ENCODE results near the gene ZNF648. TPM values are rescaled to one million over a fixed set of nuclear protein-coding genes. Genes with fewer than 3 reads are reported as not detected.

The ZNF648 gene
- total and polyA plus RNA-seq, 10 of the 15 experiments (the other 5 are each of a cell fraction or from before 2014, with no cell fraction given): 0.05 TPM; not detected in 9

DNA sequence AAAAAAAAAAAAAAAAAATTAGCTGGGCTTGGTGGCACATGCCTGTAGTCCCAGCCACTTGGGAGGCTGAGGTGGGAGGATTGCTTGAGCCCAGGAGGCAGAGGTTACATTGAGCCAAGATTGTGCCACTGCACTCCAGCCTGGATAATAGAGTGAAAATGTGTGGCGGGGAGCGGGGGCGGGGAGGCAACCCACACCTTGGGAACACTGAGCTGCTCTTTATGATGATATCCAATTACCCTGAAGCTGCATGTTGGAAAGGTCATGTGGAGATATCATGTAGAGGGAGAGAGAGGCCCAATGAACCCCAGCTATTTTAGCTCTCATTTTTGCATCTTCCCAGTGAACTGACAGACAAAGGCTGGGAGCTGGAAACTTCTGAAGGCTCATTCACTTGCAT lies 48.3 kb upstream of the ZNF648 start:
- RAD21 ChIA-PET (ENCODE audit: unreplicated experiment): no interaction called here

DNA sequence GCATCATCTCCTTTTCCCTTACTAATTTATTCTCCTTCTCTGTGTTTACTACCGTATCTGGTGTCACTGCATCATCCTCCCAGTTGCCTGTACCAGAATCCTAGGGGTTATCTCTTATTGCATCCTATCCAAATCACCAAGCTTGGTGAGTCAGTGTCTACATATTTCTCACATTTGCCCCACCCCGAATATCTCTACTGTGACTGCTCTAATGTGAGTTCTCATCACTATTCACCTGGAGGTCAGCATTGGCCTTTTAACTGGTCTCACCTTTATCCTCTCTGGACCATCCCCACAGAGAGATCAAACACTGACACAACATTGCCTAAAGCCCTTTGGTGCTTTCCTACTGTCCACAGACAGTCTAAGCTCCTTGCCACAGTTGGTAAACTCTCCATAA lies 45.7 kb upstream of the ZNF648 start:
- no peak overlapping the region for H3K4me2 ChIP-seq (ENCODE audit: control insufficient read depth, insufficient read depth)
- H3K4me1 ChIP-seq (ENCODE audit: control insufficient read depth, insufficient read depth, low read length): no peaks in the 10 kb centered on the region
- ChIA-PET CTCF (no interaction called here), SMC1A (ENCODE audit: uncharacterized antibody, unreplicated experiment) (no interaction called here), POLR2A (no interaction called here), RAD21 (ENCODE audit: unreplicated experiment) (no interaction called here)
- in situ Hi-C loops (cut with MboI): no loop called here
- H3K27me3 ChIP-seq (replicated peaks in 1 of 2; ENCODE audit: control insufficient read depth in 2 of 2, insufficient read depth in 2 of 2, low read length in 1 of 2): peaks cover 0 to 2% of the 10 kb centered on the region in 2 experiments; a peak in 2 of 4 replicates
- 6% methylated on average over 2 of the region's 2 CpGs for WGBS (ENCODE audit: insufficient coverage, insufficient replicate concordance, low lambda C conversion rate, missing lambda C conversion rate)
- no peak overlapping the region for H3K9ac ChIP-seq (ENCODE audit: control insufficient read depth, insufficient read depth, low read length)
- H2AFZ ChIP-seq (ENCODE audit: control insufficient read depth, low read depth, low read length): no peak overlapping the region
- intact Hi-C loops (cut with micrococcal nuclease; ENCODE audit: unreplicated experiment): no loop called here
- FAIRE-seq: no peak
- BruUV-seq (replicated peaks): no TSS peak
- H3K9me3 ChIP-seq (replicated peaks; ENCODE audit: control insufficient read depth, insufficient read depth, low read length): no peaks in the 10 kb centered on the region; the same call in 2 of the 3 replicates
- no peak for DNase-seq (ENCODE audit: low read depth, low spot score)
- no peak overlapping the region for H3K27ac ChIP-seq (ENCODE audit: control insufficient read depth, insufficient read depth)
- no peaks in the 10 kb centered on the region for H4K20me1 ChIP-seq (ENCODE audit: control insufficient read depth, insufficient read depth)
- H3K4me3 ChIP-seq: no peak overlapping the region
- H3K36me3 ChIP-seq (ENCODE audit: control insufficient read depth in 2 of 2, insufficient read depth in 2 of 2, low read length in 1 of 2): no peaks in the 10 kb centered on the region
- H3K79me2 ChIP-seq (ENCODE audit: control insufficient read depth, insufficient read depth, low read length): no peaks in the 10 kb centered on the region
- ATAC-seq: no peak
- TF ChIP-seq CHD2 (IDR thresholded peaks at IDR 0.05; ENCODE audit: borderline replicate concordance, low read depth, low read length) (no peak), FOS (IDR thresholded peaks at IDR 0.05; ENCODE audit: borderline replicate concordance, extremely low read depth, insufficient read length) (no peak), FOXK2 (IDR thresholded peaks at IDR 0.05) (no peak), MYB (IDR thresholded peaks at IDR 0.05; ENCODE audit: borderline replicate concordance, low read depth, low read length) (no peak), ZBED1 (IDR thresholded peaks at IDR 0.05; ENCODE audit: borderline replicate concordance) (no peak)
- TF ChIP-seq, protein P1, sequence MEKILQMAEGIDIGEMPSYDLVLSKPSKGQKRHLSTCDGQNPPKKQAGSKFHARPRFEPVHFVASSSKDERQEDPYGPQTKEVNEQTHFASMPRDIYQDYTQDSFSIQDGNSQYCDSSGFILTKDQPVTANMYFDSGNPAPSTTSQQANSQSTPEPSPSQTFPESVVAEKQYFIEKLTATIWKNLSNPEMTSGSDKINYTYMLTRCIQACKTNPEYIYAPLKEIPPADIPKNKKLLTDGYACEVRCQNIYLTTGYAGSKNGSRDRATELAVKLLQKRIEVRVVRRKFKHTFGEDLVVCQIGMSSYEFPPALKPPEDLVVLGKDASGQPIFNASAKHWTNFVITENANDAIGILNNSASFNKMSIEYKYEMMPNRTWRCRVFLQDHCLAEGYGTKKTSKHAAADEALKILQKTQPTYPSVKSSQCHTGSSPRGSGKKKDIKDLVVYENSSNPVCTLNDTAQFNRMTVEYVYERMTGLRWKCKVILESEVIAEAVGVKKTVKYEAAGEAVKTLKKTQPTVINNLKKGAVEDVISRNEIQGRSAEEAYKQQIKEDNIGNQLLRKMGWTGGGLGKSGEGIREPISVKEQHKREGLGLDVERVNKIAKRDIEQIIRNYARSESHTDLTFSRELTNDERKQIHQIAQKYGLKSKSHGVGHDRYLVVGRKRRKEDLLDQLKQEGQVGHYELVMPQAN (conservative IDR thresholded peaks at IDR 0.05): no peak
- TF ChIP-seq, protein P2, sequence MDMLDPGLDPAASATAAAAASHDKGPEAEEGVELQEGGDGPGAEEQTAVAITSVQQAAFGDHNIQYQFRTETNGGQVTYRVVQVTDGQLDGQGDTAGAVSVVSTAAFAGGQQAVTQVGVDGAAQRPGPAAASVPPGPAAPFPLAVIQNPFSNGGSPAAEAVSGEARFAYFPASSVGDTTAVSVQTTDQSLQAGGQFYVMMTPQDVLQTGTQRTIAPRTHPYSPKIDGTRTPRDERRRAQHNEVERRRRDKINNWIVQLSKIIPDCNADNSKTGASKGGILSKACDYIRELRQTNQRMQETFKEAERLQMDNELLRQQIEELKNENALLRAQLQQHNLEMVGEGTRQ (IDR thresholded peaks at IDR 0.05; ENCODE audit: borderline replicate concordance, low read depth, low read length): no peak
- TF ChIP-seq, protein P3, sequence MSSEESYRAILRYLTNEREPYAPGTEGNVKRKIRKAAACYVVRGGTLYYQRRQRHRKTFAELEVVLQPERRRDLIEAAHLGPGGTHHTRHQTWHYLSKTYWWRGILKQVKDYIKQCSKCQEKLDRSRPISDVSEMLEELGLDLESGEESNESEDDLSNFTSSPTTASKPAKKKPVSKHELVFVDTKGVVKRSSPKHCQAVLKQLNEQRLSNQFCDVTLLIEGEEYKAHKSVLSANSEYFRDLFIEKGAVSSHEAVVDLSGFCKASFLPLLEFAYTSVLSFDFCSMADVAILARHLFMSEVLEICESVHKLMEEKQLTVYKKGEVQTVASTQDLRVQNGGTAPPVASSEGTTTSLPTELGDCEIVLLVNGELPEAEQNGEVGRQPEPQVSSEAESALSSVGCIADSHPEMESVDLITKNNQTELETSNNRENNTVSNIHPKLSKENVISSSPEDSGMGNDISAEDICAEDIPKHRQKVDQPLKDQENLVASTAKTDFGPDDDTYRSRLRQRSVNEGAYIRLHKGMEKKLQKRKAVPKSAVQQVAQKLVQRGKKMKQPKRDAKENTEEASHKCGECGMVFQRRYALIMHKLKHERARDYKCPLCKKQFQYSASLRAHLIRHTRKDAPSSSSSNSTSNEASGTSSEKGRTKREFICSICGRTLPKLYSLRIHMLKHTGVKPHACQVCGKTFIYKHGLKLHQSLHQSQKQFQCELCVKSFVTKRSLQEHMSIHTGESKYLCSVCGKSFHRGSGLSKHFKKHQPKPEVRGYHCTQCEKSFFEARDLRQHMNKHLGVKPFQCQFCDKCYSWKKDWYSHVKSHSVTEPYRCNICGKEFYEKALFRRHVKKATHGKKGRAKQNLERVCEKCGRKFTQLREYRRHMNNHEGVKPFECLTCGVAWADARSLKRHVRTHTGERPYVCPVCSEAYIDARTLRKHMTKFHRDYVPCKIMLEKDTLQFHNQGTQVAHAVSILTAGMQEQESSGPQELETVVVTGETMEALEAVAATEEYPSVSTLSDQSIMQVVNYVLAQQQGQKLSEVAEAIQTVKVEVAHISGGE (CRISPR knock-in tag; IDR thresholded peaks at IDR 0.05): no peak

More for the DNA sequence above, 48.3 kb upstream of the ZNF648 start:
- Histone ChIP-seq H3K9me3 (replicated peaks; ENCODE audit: control insufficient read depth, insufficient read depth, low read length) (no peaks in the 10 kb centered on the region; the same call in 2 of the 3 replicates), H3K4me3 (no peak overlapping the region), H3K27ac (ENCODE audit: control insufficient read depth, insufficient read depth) (no peak overlapping the region), H3K79me2 (ENCODE audit: control insufficient read depth, insufficient read depth, low read length) (no peaks in the 10 kb centered on the region), H4K20me1 (ENCODE audit: control insufficient read depth, insufficient read depth) (no peaks in the 10 kb centered on the region), H3K4me2 (ENCODE audit: control insufficient read depth, insufficient read depth) (no peak overlapping the region), H3K9ac (ENCODE audit: control insufficient read depth, insufficient read depth, low read length) (no peak overlapping the region), H3K27me3 (replicated peaks in 1 of 2; ENCODE audit: control insufficient read depth in 2 of 2, insufficient read depth in 2 of 2, low read length in 1 of 2) (no peaks in the 10 kb centered on the region; a peak in 2 of 4 replicates), H3K36me3 (ENCODE audit: control insufficient read depth in 2 of 2, insufficient read depth in 2 of 2, low read length in 1 of 2) (no peaks in the 10 kb centered on the region), H3K4me1 (ENCODE audit: control insufficient read depth, insufficient read depth, low read length) (no peaks in the 10 kb centered on the region), H2AFZ (ENCODE audit: control insufficient read depth, low read depth, low read length) (no peak overlapping the region)
- FAIRE-seq (no peak), ATAC-seq (no peak), DNase-seq (ENCODE audit: low read depth, low spot score) (no peak)
- in situ Hi-C loops (cut with MboI): no loop called here
- BruUV-seq (replicated peaks): no TSS peak
- POLR2A ChIA-PET: interaction anchor here (0.6 kb wide), 1 partner anchor 220 kb away, joined by 3 read pairs; no protein-coding TSS in a partner anchor
- SMC1A ChIA-PET (ENCODE audit: uncharacterized antibody, unreplicated experiment): no interaction called here
- intact Hi-C loops (cut with micrococcal nuclease; ENCODE audit: unreplicated experiment): no loop called here
- no peak for TF ChIP-seq ETV6 (conservative IDR thresholded peaks at IDR 0.05 in 1 of 2, IDR thresholded peaks at IDR 0.05 in 1 of 2; ENCODE audit: borderline replicate concordance in 1 of 2, low read depth in 1 of 2)
- no peak for TF ChIP-seq SIN3A (IDR thresholded peaks at IDR 0.05; ENCODE audit: low read depth, low read length)
- no peak for TF ChIP-seq MEF2B (IDR thresholded peaks at IDR 0.05; ENCODE audit: partially characterized antibody, poor library complexity, severe bottlenecking)
- no peak for TF ChIP-seq RB1 (IDR thresholded peaks at IDR 0.05; ENCODE audit: borderline replicate concordance)
- CTCF ChIA-PET: interaction anchor here (0.6 to 0.9 kb wide), 2 partner anchors 34 to 1152 kb away, joined by 4 to 5 read pairs; no protein-coding TSS in a partner anchor
- 73% methylated on average over 3 of the region's 3 CpGs for WGBS (ENCODE audit: insufficient coverage, insufficient replicate concordance, low lambda C conversion rate, missing lambda C conversion rate)

Measured in GM12878 (cell line).